OCI-LY7 (cell line): ENCODE data around the gene VWA8.

Source experiments
- CTCF ChIP-seq: fragments of 200-600 bp; sonication (generic); conservative IDR thresholded peaks from 2 replicates; pipeline ENCODE4 v1.5.1; 2014; ENCODE audit warnings: mild to moderate bottlenecking, antibody characterized with exemption, low read length, moderate library complexity, mixed read lengths
- EZH2phosphoT487 ChIP-seq: fragments of 200-600 bp; sonication (generic); IDR thresholded peaks from 2 replicates; pipeline ENCODE4 v1.6.1; 2018; ENCODE audit warnings: low read depth, borderline replicate concordance, mild to moderate bottlenecking, mixed run types, antibody characterized with exemption, low read length, moderate library complexity, mixed read lengths

- TF ChIP-seq CTCF (no peak), EZH2phosphoT487 (no peak)
These were observed 109.6 kb downstream of the VWA8 start for GRCh38 chr13:41851351-41851750.
